ENCODE results near the gene PROC.

Gene PROC

DNA sequence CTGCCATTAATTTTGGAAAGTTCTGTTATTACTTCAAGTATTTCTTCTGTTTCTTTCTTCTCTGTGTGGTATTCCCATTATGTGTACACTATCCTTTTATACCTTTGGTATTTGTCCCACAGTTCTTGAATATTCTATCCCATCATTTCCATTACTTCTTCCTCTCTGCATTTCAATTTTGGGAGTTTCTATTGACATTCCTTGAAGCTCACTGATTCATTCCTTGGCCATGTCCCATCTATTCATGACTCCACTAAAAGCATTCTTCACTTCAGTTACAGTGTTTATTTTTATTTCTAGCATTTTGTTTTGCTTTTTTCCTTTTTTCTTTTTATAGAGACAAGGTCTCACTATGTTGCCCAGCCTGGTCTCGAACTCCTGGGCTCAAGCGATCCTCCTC is 30.3 kb downstream of the PROC start:
- Histone ChIP-seq H3K36me3 (ENCODE audit: low read length) (no peaks in the 10 kb centered on the region), H3K9me2 (replicated peaks; ENCODE audit: insufficient read depth, low read length) (no peaks in the 10 kb centered on the region), H3K79me2 (ENCODE audit: insufficient read depth, low read length) (no peaks in the 10 kb centered on the region), H3K27me3 (ENCODE audit: low read length) (no peaks in the 10 kb centered on the region), H3K27ac (ENCODE audit: low read depth, low read length) (no peak overlapping the region), H3F3A (ENCODE audit: insufficient read depth) (no peaks in the 10 kb centered on the region), H3K9me3 (ENCODE audit: insufficient read depth, low read length) (no peaks in the 10 kb centered on the region), H3K9ac (ENCODE audit: low read length) (no peak overlapping the region), H2AFZ (ENCODE audit: low read depth, low read length, severe bottlenecking) (no peak overlapping the region), H3K4me3 (ENCODE audit: insufficient read depth, low read length, poor library complexity, severe bottlenecking) (no peak overlapping the region), H4K20me1 (ENCODE audit: low read depth, low read length) (no peaks in the 10 kb centered on the region), H3K4me2 (ENCODE audit: low read depth, low read length, poor library complexity, severe bottlenecking) (no peak overlapping the region)
- TF ChIP-seq, protein P1, sequence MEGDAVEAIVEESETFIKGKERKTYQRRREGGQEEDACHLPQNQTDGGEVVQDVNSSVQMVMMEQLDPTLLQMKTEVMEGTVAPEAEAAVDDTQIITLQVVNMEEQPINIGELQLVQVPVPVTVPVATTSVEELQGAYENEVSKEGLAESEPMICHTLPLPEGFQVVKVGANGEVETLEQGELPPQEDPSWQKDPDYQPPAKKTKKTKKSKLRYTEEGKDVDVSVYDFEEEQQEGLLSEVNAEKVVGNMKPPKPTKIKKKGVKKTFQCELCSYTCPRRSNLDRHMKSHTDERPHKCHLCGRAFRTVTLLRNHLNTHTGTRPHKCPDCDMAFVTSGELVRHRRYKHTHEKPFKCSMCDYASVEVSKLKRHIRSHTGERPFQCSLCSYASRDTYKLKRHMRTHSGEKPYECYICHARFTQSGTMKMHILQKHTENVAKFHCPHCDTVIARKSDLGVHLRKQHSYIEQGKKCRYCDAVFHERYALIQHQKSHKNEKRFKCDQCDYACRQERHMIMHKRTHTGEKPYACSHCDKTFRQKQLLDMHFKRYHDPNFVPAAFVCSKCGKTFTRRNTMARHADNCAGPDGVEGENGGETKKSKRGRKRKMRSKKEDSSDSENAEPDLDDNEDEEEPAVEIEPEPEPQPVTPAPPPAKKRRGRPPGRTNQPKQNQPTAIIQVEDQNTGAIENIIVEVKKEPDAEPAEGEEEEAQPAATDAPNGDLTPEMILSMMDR (IDR thresholded peaks at IDR 0.05; ENCODE audit: insufficient read depth, low read length, poor library complexity, severe bottlenecking), result no peak
- no peak for TF ChIP-seq EZH2phosphoT487 (conservative IDR thresholded peaks at IDR 0.05; ENCODE audit: low read length)

DNA sequence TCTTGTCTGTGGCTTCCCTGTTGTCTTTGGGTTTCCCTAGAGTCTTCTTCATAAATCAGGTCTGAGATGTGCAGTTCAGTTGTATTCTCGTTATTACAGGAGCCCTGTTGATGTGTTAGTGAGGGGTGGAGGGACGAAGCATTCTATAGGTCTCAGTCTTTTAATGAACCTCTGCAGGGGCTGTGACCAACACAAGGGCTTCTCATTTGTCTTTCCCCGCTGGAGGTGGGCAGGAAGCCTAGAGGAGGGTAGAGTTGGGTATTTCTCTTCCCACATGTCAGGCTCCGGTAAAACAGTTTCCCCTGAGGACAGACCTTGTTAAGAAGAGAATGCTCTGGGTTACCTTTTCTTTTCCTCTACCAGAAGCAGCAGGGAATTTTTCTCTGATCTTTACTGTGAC is 31.2 kb downstream of the PROC start:
- no peak overlapping the region for H3K27ac ChIP-seq (ENCODE audit: low read depth, low read length)
- no peaks in the 10 kb centered on the region for H3K27me3 ChIP-seq (ENCODE audit: low read length)
- no peaks in the 10 kb centered on the region for H4K20me1 ChIP-seq (ENCODE audit: low read depth, low read length)
- no peak for TF ChIP-seq EZH2phosphoT487 (conservative IDR thresholded peaks at IDR 0.05; ENCODE audit: low read length)
- TF ChIP-seq, protein P1 (IDR thresholded peaks at IDR 0.05; ENCODE audit: insufficient read depth, low read length, poor library complexity, severe bottlenecking), result no peak
- no peaks in the 10 kb centered on the region for H3K9me2 ChIP-seq (replicated peaks; ENCODE audit: insufficient read depth, low read length)
- no peaks in the 10 kb centered on the region for H3K36me3 ChIP-seq (ENCODE audit: low read length)
- no peaks in the 10 kb centered on the region for H3K9me3 ChIP-seq (ENCODE audit: insufficient read depth, low read length)
- no peak overlapping the region for H2AFZ ChIP-seq (ENCODE audit: low read depth, low read length, severe bottlenecking)
- no peak overlapping the region for H3K4me3 ChIP-seq (ENCODE audit: insufficient read depth, low read length, poor library complexity, severe bottlenecking)
- no peak overlapping the region for H3K4me2 ChIP-seq (ENCODE audit: low read depth, low read length, poor library complexity, severe bottlenecking)
- H3F3A ChIP-seq (ENCODE audit: insufficient read depth), result no peaks in the 10 kb centered on the region
- H3K9ac ChIP-seq (ENCODE audit: low read length), result no peak overlapping the region
- no peaks in the 10 kb centered on the region for H3K79me2 ChIP-seq (ENCODE audit: insufficient read depth, low read length)

DNA sequence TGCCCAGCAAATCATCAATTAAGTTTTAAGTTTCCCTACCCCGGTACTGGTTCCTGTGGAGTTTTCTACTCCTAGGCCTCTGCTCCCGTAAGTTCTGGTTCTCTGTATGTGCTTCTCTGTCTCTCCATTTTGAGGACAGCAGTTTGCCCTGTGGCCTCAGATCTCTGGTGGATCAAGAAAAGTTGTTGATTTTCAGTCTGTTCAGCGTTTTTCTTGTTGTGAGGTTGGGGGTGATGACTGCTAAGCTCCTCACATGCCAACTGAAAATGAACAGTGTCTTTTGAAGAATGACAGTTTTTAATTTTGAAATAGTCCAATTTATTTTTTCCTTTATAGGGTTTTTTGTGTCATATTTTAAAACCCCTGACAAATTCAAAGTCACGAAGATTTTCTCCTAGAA is 31.7 kb downstream of the PROC start:
- no peaks in the 10 kb centered on the region for H3K79me2 ChIP-seq (ENCODE audit: insufficient read depth, low read length)

More for the DNA sequence above, 31.7 kb downstream of the PROC start:
- Histone ChIP-seq H4K20me1 (ENCODE audit: low read depth, low read length) (no peaks in the 10 kb centered on the region), H3K4me2 (ENCODE audit: low read depth, low read length, poor library complexity, severe bottlenecking) (no peak overlapping the region), H3K9me2 (replicated peaks; ENCODE audit: insufficient read depth, low read length) (no peaks in the 10 kb centered on the region), H3K27ac (ENCODE audit: low read depth, low read length) (no peak overlapping the region), H2AFZ (ENCODE audit: low read depth, low read length, severe bottlenecking) (no peak overlapping the region), H3K9me3 (ENCODE audit: insufficient read depth, low read length) (no peaks in the 10 kb centered on the region), H3K36me3 (ENCODE audit: low read length) (no peaks in the 10 kb centered on the region), H3F3A (ENCODE audit: insufficient read depth) (no peaks in the 10 kb centered on the region), H3K9ac (ENCODE audit: low read length) (no peak overlapping the region), H3K27me3 (ENCODE audit: low read length) (no peaks in the 10 kb centered on the region), H3K4me3 (ENCODE audit: insufficient read depth, low read length, poor library complexity, severe bottlenecking) (no peak overlapping the region)
- no peak for TF ChIP-seq EZH2phosphoT487 (conservative IDR thresholded peaks at IDR 0.05; ENCODE audit: low read length)
- TF ChIP-seq, protein P1 (IDR thresholded peaks at IDR 0.05; ENCODE audit: insufficient read depth, low read length, poor library complexity, severe bottlenecking), result no peak

Measured in SU-DHL-6 (cell line).